B cell (primary cell): ENCODE results near the gene PHACTR1. TPM values are rescaled to one million over a fixed set of nuclear protein-coding genes. Genes with fewer than 3 reads are reported as not detected.

Experiments
- ATAC-seq: fragments of 200-7000 bp; cut with Tn5 transposase; one replicate; pipeline ENCODE4 v1.10.0; 2021; ENCODE audit warnings: low read depth, mild to moderate bottlenecking, moderate number of reproducible peaks, moderate library complexity
- CTCF ChIA-PET: fragments of 350-600 bp; sonication (Branson Sonifier 250); formaldehyde crosslinking; loops from one replicate; lab custom pipeline; 2021; ENCODE audit warnings: antibody characterized with exemption, inconsistent platforms; lab: Charles Lee
- POLR2A ChIA-PET: fragments of 350-600 bp; sonication (Branson Sonifier 250); formaldehyde crosslinking; loops from one replicate; lab custom pipeline; 2021; ENCODE audit warnings: antibody characterized with exemption; lab: Charles Lee
- DNase-seq: peaks from one replicate; pipeline ENCODE4 v3.0.0; 2013
- H2AFZ ChIP-seq: 2 replicates; pipeline ENCODE4 v1.6.1; 2012; ENCODE audit warnings: mild to moderate bottlenecking, low read depth, low read length; ENCODE audit not compliant: insufficient read depth, poor library complexity, severe bottlenecking
- H3K27ac ChIP-seq, 2 donors: 1 replicate in 1 of 2; 2 replicates in 1 of 2; pipeline ENCODE4 v1.5.1; 2012 to 2013; ENCODE audit warnings: low read length in 2 of 2, mild to moderate bottlenecking in 2 of 2, moderate library complexity in 1 of 2
- H3K27me3 ChIP-seq, 4 experiments: fragments of 200-600 bp in 1 of 4; sonication (generic) in 1 of 4; replicated peaks in 1 of 4; 1 replicate in 2 of 4; 2 replicates in 2 of 4; pipeline versions ENCODE4 v1.6.1 to v1.7.0; 2013 to 2016; ENCODE audit warnings: low read length in 3 of 4, mild to moderate bottlenecking in 2 of 4, mixed read lengths in 1 of 4, moderate library complexity in 1 of 4; ENCODE audit not compliant: insufficient read depth in 4 of 4, control insufficient read depth in 3 of 4; ENCODE audit errors: control extremely low read depth in 1 of 4
- H3K36me3 ChIP-seq, 2 experiments: replicated peaks in 1 of 2; 1 replicate in 1 of 2; 2 replicates in 1 of 2; pipeline versions ENCODE4 v1.6.1 to v1.7.1; 2013; ENCODE audit warnings: low read length in 1 of 2; ENCODE audit not compliant: insufficient read depth in 2 of 2, control insufficient read depth in 1 of 2; ENCODE audit errors: control extremely low read depth in 1 of 2, extremely low read depth in 1 of 2
- H3K4me1 ChIP-seq, 2 donors: fragments of 200-600 bp in 1 of 2; sonication (generic) in 1 of 2; 1 replicate in 1 of 2; 2 replicates in 1 of 2; pipeline versions ENCODE4 v1.5.1 to v1.6.1; 2013 to 2017; ENCODE audit warnings: low read length in 2 of 2; ENCODE audit not compliant: control insufficient read depth in 2 of 2, insufficient read depth in 2 of 2
- H3K4me2 ChIP-seq: replicated peaks from 2 replicates; pipeline ENCODE3; 2012; ENCODE audit warnings: mild to moderate bottlenecking, low read depth, low read length; ENCODE audit not compliant: poor library complexity, severe bottlenecking
- H3K4me3 ChIP-seq, 5 experiments: fragments of 200-600 bp in 1 of 5; sonication (generic) in 1 of 5; 1 replicate in 3 of 5; 2 replicates in 2 of 5; pipeline versions ENCODE4 v1.5.1 to v1.7.0; 2011 to 2016; ENCODE audit warnings: low read length in 4 of 5, mild to moderate bottlenecking in 4 of 5, low read depth in 2 of 5, control low read depth in 1 of 5, moderate library complexity in 1 of 5; ENCODE audit not compliant: insufficient read depth in 1 of 5; ENCODE audit errors: control extremely low read depth in 1 of 5, extremely low read depth in 1 of 5
- H3K79me2 ChIP-seq: fragments of 200-600 bp; sonication (generic); one replicate; pipeline ENCODE4 v1.6.0; 2016; ENCODE audit warnings: low read length; ENCODE audit not compliant: control insufficient read depth, insufficient read depth
- H3K9ac ChIP-seq: fragments of 200-600 bp; sonication (generic); 2 replicates; pipeline ENCODE4 v1.6.1; 2017; ENCODE audit warnings: mild to moderate bottlenecking, low read length, moderate library complexity
- H3K9me3 ChIP-seq, 3 donors: one replicate each; pipeline versions ENCODE4 v1.6.1 to v1.7.1; 2013; ENCODE audit warnings: low read length in 2 of 3; ENCODE audit not compliant: control insufficient read depth in 2 of 3, insufficient read depth in 1 of 3; ENCODE audit errors: control extremely low read depth in 1 of 3
- H4K20me1 ChIP-seq: 2 replicates; pipeline ENCODE4 v1.6.0; 2012; ENCODE audit warnings: mild to moderate bottlenecking, low read length; ENCODE audit not compliant: insufficient read depth, control insufficient read depth, poor library complexity, severe bottlenecking
- H3K27ac Mint-ChIP-seq: one replicate; pipeline ENCODE4 v1.8.0; 2021; ENCODE audit warnings: mixed read lengths
- H3K27me3 Mint-ChIP-seq: one replicate; pipeline ENCODE4 v1.8.0; 2021; ENCODE audit warnings: mixed read lengths
- H3K4me1 Mint-ChIP-seq: one replicate; pipeline ENCODE4 v1.8.0; 2021; ENCODE audit warnings: mixed read lengths
- H3K4me3 Mint-ChIP-seq: one replicate; pipeline ENCODE4 v1.8.0; 2021; ENCODE audit warnings: mixed read lengths
- H3K9me3 Mint-ChIP-seq: one replicate; pipeline ENCODE4 v1.8.0; 2022; ENCODE audit warnings: mixed read lengths; ENCODE audit not compliant: insufficient read depth
- CTCF ChIP-seq: fragments of 200-600 bp; IDR thresholded peaks from one replicate; pipeline ENCODE4 v1.8.0; 2022; ENCODE audit warnings: antibody characterized with exemption, mild to moderate bottlenecking
- EZH2 ChIP-seq: IDR thresholded peaks from 2 replicates; pipeline ENCODE4 v1.6.1; 2012; ENCODE audit warnings: borderline replicate concordance, low read depth, mild to moderate bottlenecking, moderate library complexity, low read length; ENCODE audit not compliant: insufficient read depth, poor library complexity, severe bottlenecking
- WGBS: methylation state at CpG from one replicate; pipeline ENCODE4 v1.1.5; 2013; ENCODE audit warnings: missing lambda C conversion rate; ENCODE audit not compliant: insufficient coverage; 5-methylcytosine and 5-hydroxymethylcytosine counted together
- intact Hi-C: fragments of 100-400 bp; cut with micrococcal nuclease; formaldehyde crosslinking; loops from one replicate; pipeline ENCODE4 v1.10.0; 2022
- polyA plus RNA-seq: library from polyadenylated mRNA; depleted of rRNA; stranded (reverse); fragments of >200 nt; gene quantifications from 2 replicates; pipeline ENCODE4 v1.2.3, GENCODE V29; 2012
- total RNA-seq, 2 donors: library from RNA; stranded (reverse); fragments of 120-200 nt in 1 of 2; gene quantifications; 1 replicate in 1 of 2; 2 replicates in 1 of 2; pipeline versions ENCODE4 v1.2.3 to v1.2.4, GENCODE V29; 2013 to 2022

PHACTR1 gene
- total and polyA plus RNA-seq, 2 donors (not counting 1 experiment from before 2014, with no cell fraction given), result 30.2 to 129 TPM

DNA sequence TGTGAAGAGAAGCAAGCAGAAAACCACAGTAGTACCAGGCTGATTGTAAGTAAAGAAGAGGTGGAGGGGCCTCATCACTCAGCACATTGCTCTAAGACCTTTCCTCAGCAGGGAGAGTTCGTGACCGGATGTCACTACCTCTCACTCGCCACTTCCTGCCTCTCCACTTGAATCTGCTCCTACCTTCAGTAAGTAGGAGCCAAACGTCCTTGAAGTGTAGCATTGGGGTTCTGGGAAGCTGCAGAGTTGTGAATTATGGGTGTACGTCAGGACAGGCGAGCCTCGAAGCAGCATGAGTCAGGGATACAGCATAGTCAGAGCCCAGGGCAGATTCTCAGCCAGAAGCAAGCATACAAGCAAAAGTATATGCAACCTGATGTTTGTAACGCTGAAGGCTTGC lies 224.9 kb downstream of the PHACTR1 start:
- Histone ChIP-seq H3K27me3 (no peaks in the 10 kb centered on the region), H2AFZ (no peak overlapping the region), H3K79me2 (no peaks in the 10 kb centered on the region), H3K36me3 (no peaks in the 10 kb centered on the region), H3K4me2 (no peak overlapping the region), H3K9me3 (no peaks in the 10 kb centered on the region), H3K27ac (no peak overlapping the region), H3K9ac (no peak overlapping the region), H3K4me1 (peaks cover 4 to 5% of the 10 kb centered on the region in 2 donors), H3K4me3 (no peak overlapping the region), H4K20me1 (no peaks in the 10 kb centered on the region)
- H3K27ac Mint-ChIP-seq, result no peak overlapping the region
- TF ChIP-seq EZH2 (no peak), CTCF (no peak)
- WGBS, result 23% methylated on average over 3 of the region's 8 CpGs
- H3K4me3 Mint-ChIP-seq, result no peak overlapping the region
- H3K27me3 Mint-ChIP-seq, result peaks cover 9% of the 10 kb centered on the region
- ATAC-seq (no peak), DNase-seq (no peak)
- ChIA-PET CTCF (no interaction called here), POLR2A (no interaction called here)
- no peaks in the 10 kb centered on the region for H3K9me3 Mint-ChIP-seq
- intact Hi-C loops, result no loop called here
- H3K4me1 Mint-ChIP-seq, result peaks cover 8% of the 10 kb centered on the region

GRCh38 chr6:12943549-12943948 lies 227.0 kb downstream of the PHACTR1 start:
- H2AFZ ChIP-seq, result no peak overlapping the region
- H3K36me3 ChIP-seq, result no peaks in the 10 kb centered on the region
- intact Hi-C loops, result no loop called here
- H3K79me2 ChIP-seq, result no peaks in the 10 kb centered on the region
- Mint-ChIP-seq H3K4me1 (peaks cover 8% of the 10 kb centered on the region), H3K27ac (no peak overlapping the region), H3K27me3 (peaks cover 9% of the 10 kb centered on the region), H3K9me3 (no peaks in the 10 kb centered on the region), H3K4me3 (no peak overlapping the region)
- H3K9me3 ChIP-seq, result no peaks in the 10 kb centered on the region
- ATAC-seq, result no peak
- DNase-seq, result no peak
- no peak overlapping the region for H3K9ac ChIP-seq
- no CpG with 5 or more reads among the region's 2 CpGs for WGBS
- POLR2A ChIA-PET, result no interaction called here
- H3K4me2 ChIP-seq, result no peak overlapping the region
- H4K20me1 ChIP-seq, result no peaks in the 10 kb centered on the region
- H3K27me3 ChIP-seq, result no peaks in the 10 kb centered on the region
- no peak overlapping the region for H3K4me3 ChIP-seq
- TF ChIP-seq EZH2 (no peak), CTCF (no peak)
- peaks cover 4 to 5% of the 10 kb centered on the region in 2 donors for H3K4me1 ChIP-seq
- H3K27ac ChIP-seq, result no peak overlapping the region
- CTCF ChIA-PET, result no interaction called here
